ENCODE measurements around the gene DTD1. TPM values are rescaled to one million over a fixed set of nuclear protein-coding genes. Genes with fewer than 3 reads are reported as not detected.

DTD1 gene, protein sequence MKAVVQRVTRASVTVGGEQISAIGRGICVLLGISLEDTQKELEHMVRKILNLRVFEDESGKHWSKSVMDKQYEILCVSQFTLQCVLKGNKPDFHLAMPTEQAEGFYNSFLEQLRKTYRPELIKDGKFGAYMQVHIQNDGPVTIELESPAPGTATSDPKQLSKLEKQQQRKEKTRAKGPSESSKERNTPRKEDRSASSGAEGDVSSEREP
- total RNA-seq, result 96.6 and 130 TPM in 2 replicates

GRCh38 chr20:18587665-18588573 is at the start of gene DTD1:
Gene DTD1, plus strand, starts transcription at chr20:18588054. Its CDS starts 19 bp downstream, at chr20:18588073.

DNA sequence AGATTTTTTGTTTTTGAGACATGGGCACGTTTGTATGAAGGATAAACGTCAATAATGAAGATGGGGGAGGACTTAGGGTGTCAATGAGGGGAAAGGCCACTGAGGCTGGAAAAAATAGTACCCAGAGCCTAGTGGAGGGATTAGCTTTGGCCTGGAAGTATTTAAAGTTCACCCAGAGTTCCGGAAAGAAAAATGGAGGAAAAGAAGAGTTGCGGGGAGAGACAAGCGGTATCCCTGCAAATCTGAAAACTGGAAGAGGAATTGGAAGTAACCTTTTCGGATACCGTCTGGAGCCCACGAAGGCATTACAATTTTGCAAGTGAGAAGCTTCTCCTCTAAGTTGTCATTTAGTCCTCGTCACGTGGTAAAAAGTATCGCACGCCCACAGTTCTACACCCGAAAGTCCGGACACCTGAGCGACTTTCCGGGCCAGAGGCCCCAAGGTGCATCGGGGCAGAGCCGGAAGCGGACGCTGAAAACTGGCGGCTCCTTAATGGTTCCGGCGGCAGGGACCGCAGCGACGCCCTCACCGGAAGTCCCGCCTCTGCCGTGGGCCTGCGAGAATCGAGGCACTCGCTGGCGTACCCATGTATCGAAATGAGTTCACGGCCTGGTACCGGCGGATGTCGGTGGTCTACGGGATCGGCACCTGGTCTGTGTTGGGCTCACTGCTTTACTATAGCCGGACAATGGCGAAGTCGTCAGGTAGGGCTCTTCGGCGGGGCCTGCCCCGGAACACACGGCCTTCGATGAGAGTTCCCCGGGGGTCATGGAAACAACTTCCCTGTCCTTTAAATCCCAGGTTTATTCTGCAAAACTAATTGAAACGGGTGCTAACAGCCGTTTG is 20.7 kb upstream of the DTD1 start, which contains the start of gene SMIM26:
Gene SMIM26, plus strand, starts transcription at position 541 of the 847 bp plus-strand sequence. Its CDS starts 47 bp downstream, at position 588.

DNA sequence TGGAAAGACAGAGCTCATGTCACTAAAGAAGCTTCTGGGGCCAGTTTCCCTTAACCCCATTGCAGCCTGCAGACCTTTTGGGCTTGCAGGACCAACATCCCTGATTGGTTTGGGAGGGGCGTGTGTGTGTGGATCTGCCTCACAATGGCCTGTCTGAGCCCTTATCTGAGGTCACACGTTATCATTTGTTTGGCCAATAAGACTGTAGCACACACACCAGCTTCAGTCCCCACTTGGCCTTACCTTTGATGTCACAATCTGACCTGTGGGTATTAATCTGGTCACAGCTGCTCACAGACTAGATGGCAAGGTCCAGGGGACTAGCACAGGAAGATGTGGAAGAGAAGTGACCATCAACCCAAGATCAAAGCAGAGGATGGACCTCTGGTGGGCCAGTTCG is 225.6 kb downstream of the DTD1 start, which contains the start of gene SCP2D1:
Gene SCP2D1, plus strand, starts transcription at position 301 of the 400 bp plus-strand sequence. Its CDS starts 33 bp downstream, at position 334.

Other genes with a start within 250 kb of the DTD1 start
- gene DZANK1, start 121.0 kb upstream of the DTD1 start, total RNA-seq, result 2.0 and 2.3 TPM in 2 replicates
- 7.8 and 9.4 TPM in 2 replicates for gene POLR3F, start 120.7 kb upstream of the DTD1 start, total RNA-seq
- 29.2 and 30.0 TPM in 2 replicates for gene RBBP9, start 90.8 kb upstream of the DTD1 start, total RNA-seq
- 56.2 and 69.3 TPM in 2 replicates for gene SEC23B, start 80.1 kb upstream of the DTD1 start, total RNA-seq
- 90.9 and 159 TPM in 2 replicates for gene SMIM26, start 20.6 kb upstream of the DTD1 start, total RNA-seq
- not detected in 2 replicates for gene SCP2D1, start 225.7 kb downstream of the DTD1 start, total RNA-seq